Peyer's patch (tissue), 4 donors: ENCODE results near the gene PLXNA4.

ENCODE experiments used
- POLR2A ChIP-seq, 2 donors: fragments of 450-650 bp; IDR thresholded peaks; one replicate each; pipeline ENCODE4 v1.5.1; 2017; ENCODE audit warnings: antibody characterized with exemption in 2 of 2, mild to moderate bottlenecking in 2 of 2, moderate library complexity in 2 of 2
- TF ChIP-seq, protein P1 (sequence below), 6 experiments: fragments of 450-650 bp in 4 of 6; fragments of 200-600 bp in 2 of 6; sonication (generic) in 1 of 6; IDR thresholded peaks; one replicate each; pipeline ENCODE4 v1.5.1; 2017 to 2019; ENCODE audit warnings: antibody characterized with exemption in 6 of 6, mild to moderate bottlenecking in 3 of 6, moderate library complexity in 1 of 6

- TF ChIP-seq, protein P1, sequence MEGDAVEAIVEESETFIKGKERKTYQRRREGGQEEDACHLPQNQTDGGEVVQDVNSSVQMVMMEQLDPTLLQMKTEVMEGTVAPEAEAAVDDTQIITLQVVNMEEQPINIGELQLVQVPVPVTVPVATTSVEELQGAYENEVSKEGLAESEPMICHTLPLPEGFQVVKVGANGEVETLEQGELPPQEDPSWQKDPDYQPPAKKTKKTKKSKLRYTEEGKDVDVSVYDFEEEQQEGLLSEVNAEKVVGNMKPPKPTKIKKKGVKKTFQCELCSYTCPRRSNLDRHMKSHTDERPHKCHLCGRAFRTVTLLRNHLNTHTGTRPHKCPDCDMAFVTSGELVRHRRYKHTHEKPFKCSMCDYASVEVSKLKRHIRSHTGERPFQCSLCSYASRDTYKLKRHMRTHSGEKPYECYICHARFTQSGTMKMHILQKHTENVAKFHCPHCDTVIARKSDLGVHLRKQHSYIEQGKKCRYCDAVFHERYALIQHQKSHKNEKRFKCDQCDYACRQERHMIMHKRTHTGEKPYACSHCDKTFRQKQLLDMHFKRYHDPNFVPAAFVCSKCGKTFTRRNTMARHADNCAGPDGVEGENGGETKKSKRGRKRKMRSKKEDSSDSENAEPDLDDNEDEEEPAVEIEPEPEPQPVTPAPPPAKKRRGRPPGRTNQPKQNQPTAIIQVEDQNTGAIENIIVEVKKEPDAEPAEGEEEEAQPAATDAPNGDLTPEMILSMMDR (IDR thresholded peaks at IDR 0.05), result no peak
- TF ChIP-seq POLR2A (IDR thresholded peaks at IDR 0.05), result no peak
Observed at GRCh38 chr7:132393789-132394261, 182.4 kb downstream of the PLXNA4 start.
